NCI-H748 (cell line): Measurements from ENCODE around the gene MAPKAPK3.
A peak's percentile ranks its signal among the peaks of the same experiment; 100 is the strongest.

ENCODE experiments used
- DNase-seq: peaks from one replicate; lab custom pipeline; 2025; ENCODE audit not compliant: unreplicated experiment; lab: John Stamatoyannopoulos, UW

MAPKAPK3 gene

GRCh38 chr3:50587373-50587772 is 29.6 kb upstream of the MAPKAPK3 start:
- DNase-seq: no peak

DNA sequence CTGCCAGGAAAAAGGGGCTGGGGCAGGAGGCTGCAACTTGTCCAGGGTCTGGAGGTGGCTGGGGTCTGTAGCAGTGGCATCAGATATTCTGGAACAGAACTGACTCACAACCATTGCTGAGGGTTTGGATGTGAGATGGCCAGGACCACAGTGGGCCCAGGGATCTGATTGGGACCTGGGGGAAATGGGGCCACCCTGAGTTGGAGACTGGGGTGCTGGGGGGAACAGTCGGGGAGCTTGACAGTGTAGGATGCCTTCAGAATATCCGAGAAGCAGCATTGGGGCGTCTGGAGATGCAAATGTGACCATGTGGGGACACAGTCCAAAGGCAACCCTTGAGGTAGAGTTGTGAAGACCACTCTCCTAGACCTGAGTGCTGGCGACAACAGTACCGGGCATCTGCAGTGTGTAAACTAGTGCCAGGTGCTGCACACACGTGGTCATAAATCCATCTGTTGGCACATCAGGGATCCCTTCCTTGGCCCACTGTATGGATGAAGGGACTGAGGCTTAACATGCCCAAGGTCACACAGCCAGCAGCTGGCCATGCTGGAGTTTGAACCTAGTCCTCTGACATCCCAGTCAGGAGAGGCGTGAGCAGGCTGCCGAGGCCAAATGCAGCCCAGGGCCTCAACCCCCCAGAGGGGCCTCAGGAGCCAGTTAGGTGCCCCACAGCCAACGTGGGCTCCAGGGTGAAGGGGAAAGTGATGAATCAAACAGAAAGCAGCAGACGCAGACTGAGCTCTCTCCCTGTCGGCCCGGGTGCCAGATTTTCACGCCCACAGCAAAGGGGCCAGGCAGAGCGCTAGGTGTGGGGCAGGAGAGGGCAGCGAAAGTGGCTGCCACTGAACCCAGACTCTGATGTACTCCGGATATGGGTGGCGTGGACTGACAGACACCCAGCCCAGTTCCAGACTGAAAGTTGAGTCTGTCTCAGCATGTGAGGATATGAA is 28.9 kb upstream of the MAPKAPK3 start:
- DNase-seq: no peak

DNA sequence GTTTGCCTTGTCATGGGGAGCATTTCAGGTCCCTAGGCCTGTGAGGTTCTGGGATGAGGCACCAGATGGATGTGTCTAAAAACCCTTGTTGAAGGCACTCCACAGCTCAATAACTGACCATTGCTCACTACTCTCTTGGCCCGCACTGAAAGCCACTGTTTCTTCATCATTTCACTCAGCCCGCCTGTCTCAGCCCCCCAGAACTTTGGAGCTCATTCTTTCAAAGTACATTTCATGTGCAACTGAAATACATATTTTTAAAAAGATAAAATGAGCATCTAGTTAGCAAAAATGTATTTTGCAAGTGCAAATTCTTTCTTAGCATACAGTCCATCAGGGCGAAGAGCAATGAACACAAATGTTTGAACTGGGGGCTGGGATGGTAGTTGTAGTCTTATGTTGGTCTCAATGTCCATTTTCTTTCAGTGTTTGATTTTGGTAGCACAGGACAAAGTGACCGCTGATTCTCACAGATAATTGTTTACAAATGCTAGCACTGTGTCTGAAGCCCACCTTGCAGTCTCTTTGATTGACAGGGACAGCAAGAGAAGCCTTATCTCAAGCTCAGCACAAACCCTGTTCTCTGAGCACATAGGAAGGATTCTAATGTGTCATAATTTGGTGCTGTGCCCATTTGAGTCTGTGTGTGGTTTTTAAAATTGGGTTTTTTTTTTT is 28.1 kb upstream of the MAPKAPK3 start:
- DNase-seq: no peak

- DNase-seq: no peak
Observed at GRCh38 chr3:50591196-50591741, 25.7 kb upstream of the MAPKAPK3 start.

DNA sequence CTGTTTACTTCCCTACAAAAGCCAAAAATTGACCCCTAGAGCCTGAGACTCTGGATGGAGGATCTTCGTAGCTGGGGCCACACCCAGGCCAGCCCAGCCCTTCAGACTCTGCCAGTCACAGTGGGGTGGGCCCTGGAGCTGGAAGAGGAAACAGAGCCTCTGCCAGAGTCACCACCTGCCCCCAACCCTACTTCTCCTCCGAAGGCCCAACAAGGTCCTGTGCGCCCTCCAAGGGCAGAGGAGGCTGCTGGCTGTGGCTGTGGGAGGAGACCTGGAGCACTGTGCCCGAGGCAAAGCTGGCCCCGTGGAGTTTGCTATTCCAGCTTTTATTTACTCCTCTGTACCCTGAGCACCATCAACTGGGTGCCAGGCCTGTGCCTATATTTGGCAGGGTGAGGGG is 24.4 kb upstream of the MAPKAPK3 start:
- DNase-seq: no peak

DNA sequence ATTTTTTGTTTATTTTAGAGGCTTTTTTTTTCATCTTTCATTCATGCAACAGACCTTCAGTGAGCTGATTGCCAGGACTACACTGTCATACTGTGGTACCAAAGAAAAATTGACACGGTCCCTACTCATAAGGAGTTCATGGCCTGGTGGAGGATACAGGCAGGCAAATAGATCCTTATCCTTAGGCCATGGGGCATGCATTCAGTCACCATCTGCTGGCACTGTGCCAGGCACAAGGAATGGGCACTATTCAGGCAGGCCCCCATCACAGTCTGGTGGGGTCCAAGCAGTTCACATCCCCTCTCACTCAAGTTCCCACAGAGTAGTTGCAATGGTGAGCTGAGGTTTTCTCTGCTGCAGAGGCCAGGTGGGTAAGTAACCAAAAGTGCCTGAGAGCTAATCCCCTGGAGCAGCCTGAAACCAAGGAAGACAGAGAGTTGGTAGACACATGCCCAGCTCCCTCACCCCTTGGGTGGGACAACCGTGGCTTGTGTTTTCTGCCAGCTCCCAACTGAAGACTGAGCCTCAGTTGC is 22.6 kb upstream of the MAPKAPK3 start:
- no peak for DNase-seq

DNA sequence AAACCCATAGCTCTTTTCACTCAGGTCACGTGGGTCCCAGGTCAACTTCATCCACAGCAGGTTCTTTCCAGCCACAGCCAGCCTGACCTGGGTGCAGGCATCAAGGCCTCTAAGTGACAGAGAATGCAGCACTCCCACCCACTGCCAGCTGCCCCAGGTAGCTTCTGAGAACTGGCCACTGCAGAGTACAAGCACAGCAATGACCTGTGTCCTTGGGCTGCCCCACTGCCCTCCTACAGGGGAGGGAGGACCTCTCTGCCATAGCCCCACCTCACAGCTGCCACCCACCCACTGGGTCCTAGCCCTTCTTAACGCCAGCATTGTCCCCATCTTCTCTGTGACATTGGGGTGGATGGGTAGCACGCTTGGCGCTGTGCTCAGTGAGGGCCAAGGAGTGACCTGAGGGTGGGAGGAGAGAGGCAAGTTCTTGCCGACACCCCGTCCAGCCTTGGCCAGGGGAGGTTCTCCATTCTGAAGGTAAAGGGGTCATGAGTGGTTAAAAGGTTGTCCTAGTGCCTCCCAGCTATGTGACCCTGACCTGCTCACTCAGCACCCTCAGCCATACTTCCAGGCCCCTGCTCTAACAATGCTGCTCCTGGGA is 17.7 kb upstream of the MAPKAPK3 start:
- DNase-seq: no peak

DNA sequence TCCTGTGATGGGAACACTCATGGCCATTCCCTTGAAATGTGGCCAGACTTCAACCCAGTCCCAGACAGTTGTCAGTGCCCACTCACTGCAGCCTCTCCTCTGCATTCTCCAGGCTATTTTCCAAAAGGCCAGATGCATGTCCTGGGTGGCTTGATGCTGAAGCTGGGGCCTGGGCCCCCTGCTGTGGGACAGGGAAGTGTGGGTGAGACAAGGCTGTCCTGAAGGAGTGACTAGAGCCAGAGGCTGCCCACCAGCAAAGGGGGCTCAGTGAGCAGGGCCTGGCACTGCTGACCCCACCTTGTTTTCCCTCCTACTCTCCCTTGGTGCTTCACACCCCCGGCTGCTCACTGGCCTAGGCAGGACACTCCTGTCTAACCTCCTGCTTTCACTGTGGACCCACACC is 17.2 kb upstream of the MAPKAPK3 start:
- no peak for DNase-seq

DNA sequence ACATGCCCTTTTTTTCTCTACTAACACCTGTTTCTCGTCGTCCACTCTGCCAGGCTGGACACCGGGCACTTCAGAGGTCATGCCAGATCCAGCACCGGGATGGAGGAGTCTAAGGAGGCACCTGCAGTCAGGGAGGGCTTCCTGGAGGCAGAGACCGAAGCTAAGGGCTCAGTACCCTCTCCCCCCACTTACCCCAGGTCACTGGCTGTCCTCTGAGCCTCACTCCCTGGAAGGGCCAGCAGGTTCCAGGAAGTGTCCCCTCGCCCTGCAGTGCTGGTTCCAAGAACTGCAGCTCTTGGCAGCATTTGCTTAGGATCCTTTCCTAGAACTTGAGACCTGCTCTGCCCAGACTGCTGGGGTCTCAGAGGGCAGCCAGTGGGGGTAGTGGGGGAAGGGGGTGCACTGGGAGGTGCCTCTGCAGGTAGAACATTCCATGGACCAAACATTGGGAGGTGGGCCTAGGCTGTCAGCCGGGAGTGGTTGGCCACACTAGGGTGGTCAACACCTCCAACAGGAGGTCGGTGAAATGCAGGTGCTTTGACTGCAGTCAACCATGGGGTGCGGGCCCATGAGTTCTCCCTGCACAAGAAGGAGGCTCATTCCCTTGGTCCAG is 16.7 kb upstream of the MAPKAPK3 start:
- DNase-seq: no peak

DNA sequence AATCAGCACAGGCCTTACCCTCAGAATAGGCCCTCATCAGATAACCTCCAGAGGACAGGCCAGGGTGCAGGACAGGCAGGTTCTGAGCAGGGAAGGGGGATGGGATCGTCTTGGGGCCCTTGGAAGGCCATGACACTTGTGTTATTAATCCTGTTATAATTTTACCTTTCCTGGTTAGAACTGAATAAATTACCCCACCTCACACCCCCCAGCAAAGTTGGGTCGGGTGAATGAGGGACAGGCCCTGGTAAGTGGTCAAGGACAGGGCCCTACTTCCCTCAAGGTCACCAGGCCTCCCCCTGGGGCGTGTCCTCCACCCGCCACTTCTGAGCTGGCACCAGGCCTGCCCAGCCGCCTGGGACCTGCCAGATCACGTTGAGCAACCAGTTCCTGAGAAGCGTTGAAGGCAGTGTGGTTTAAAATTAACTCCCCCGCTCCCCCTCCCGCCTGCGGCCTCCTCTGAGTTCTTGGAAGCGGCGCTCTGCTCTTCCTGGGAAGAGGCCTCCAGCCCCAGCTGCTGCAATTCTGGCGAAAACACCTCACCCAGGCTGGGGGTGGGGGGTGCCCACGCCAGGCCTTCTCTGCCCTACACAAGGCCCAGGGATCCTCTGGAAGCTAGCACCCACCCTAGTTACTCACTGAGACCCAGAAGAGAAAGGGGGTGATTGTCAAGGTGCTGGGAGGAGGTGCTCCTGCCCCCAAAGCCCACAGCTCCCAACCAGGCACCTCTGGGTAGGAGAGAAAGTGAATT is 15.9 kb upstream of the MAPKAPK3 start:
- DNase-seq: peak; percentile 13

DNA sequence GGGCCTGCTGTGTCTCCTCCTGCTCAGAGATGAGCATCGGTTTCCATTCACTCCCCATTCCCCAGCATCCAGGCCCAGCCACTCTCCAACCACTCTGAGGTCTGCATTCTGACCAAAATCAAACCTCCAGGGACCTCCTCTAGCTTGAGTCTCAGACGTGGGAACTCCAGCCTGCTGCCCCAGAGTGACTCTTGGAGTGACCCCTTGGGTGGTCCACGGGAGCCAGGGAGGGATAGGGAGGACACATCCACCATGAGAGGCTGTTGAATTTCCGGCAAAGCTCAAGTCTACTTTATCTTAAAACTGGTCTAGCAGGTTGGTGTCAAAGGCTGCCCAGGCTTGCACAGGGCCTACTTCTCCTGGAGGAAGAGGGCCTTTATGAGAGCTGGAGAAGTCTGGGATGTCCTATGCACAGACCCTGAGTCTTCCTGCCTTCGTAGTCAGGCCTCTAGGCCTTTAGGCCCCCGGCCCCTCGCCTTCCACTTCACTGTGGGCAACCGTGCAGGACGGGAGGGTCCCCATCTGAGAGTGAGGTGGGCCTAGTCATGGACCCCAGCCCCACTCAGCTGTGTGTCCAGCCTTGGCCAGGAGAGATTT is 14.3 kb upstream of the MAPKAPK3 start:
- no peak for DNase-seq

GRCh38 chr3:50603261-50604109 is 13.5 kb upstream of the MAPKAPK3 start:
- DNase-seq: no peak

- DNase-seq: no peak
Observed at GRCh38 chr3:50604110-50604621, 12.8 kb upstream of the MAPKAPK3 start.

DNA sequence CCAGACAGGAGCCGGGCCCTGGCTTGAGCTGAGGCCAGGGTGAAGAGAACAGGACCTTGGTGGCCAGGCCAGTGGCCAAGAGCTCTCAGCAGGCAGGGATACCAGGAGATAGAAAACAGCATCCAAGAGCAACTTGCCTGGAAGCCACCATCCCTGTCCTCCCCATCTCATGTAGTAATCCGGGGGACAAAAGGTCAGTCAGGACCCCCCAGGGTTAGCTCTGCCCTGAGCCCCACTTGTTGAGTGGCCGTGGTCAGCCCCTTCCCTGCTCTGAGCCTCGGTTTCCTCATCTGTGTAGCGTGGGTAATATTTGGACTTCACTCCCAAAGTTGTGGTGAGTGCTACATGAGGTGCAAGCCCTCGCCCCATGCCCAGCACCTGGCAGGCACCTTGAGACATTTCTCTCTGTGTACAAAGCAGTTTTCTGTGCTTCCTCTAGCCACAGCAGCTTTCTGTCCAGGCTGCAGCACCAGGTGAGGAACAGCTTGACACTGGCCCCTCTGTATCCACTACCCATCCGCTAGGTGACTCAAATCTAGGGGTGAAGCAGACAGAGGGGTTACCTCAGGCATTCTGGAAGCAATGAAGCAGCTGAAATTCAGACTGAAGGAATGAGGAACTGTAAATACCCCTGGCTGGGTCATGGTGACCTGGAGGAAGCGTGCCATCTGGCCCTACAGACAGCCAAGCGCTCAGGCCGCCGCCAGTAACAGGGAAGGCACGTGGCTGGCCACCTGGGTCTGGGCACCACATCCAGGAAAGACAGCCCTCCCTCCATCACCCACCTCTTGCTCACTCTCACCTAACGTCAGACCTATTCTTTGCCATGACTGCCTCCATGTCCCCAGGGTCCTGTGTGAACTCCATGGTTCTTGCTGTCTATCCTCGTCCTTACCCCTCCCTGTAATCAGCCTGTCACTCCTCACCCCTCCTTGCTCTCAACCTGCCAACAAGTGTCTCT is 12.0 kb upstream of the MAPKAPK3 start:
- no peak for DNase-seq

DNA sequence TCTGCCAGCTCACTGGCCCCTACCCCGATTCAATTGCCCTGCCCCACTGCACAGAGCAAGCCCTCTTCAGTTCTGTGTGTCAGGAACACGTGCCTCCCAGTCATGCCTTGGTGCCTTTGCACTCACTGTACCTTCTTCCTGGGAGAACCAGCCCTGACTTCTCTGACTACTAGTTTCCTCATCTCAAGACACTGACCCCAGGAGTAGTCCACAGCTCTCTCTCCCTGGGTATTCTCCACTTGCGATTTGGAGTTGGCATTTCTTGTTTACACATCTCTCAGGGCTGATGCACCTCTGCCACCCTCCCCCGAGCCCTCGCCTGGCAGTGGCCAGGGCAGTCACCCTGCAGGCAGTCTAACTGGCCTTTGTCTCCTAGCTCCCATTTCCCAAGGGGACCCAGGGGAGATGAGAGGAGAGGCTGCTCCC is 11.0 kb upstream of the MAPKAPK3 start:
- DNase-seq: no peak

GRCh38 chr3:50606596-50606995 is 10.4 kb upstream of the MAPKAPK3 start:
- no peak for DNase-seq

DNA sequence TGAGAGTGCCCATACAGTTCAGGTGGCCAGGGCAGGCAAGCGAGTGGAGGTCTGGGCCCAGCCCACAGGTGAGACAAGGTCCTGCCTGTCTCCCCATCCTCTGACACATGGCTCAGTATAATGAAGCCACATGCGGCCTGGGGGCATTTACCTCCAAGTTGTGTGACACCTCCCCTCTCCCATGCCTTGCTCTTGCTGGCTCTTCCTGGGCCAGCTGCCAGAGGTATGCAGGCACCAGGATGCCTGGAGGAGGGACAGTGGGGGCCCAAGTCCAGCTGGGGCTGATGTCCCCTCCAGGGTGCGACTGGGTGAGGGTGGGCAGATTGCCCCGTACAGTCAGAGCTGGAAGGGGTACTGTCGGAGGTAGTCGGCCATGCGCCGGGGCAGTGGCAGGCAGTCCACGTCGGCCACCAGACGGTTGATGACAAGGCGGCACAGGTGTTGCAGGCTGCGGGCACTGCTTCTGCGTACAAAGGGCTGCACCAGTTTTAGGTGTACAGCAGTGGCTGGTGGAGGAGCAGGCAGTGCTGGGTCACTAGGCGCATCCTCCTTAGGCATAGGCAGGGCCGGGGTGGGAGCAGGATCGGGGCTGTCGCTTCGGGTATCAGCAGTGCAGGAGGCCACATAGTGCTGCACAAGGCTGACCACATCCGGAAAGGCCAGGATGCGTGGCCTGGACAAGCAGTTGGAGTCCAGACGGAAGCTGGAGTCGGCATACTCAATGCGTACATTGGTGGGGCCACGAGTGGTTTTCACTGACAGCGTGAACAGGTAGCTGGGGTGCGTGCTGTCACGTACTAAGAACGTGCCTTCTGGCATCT is 9.5 kb upstream of the MAPKAPK3 start:
- no peak for DNase-seq
